Gastroesophageal sphincter (tissue), 4 donors: ENCODE measurements around the gene SNCA. TPM values are rescaled to one million over a fixed set of nuclear protein-coding genes. Genes with fewer than 3 reads are reported as not detected.

Experiments used
- ATAC-seq: fragments of 150-250 bp; one replicate; pipeline ENCODE4 v1.9.1; 2016; ENCODE audit warnings: mild to moderate bottlenecking, moderate library complexity
- H3K27ac ChIP-seq, 4 donors: fragments of 200-600 bp; sonication (generic) in 3 of 4; 1 replicate in 3 of 4; 2 replicates in 1 of 4; pipeline ENCODE4 v1.5.1; 2016 to 2019
- H3K27me3 ChIP-seq: fragments of 200-600 bp; sonication (generic); one replicate; pipeline ENCODE4 v1.5.1; 2019
- H3K36me3 ChIP-seq, 2 donors: fragments of 200-600 bp; sonication (generic); one replicate each; pipeline ENCODE4 v1.5.1; 2019; ENCODE audit warnings: control low read depth in 1 of 2
- H3K4me1 ChIP-seq, 3 donors: fragments of 200-600 bp; sonication (generic); 1 replicate in 2 of 3; 2 replicates in 1 of 3; pipeline ENCODE4 v1.5.1; 2016 to 2019; ENCODE audit warnings: control low read depth in 2 of 3
- H3K4me3 ChIP-seq, 2 donors: fragments of 200-600 bp; sonication (generic); one replicate each; pipeline ENCODE4 v1.5.1; 2019; ENCODE audit warnings: mild to moderate bottlenecking in 1 of 2, moderate library complexity in 1 of 2
- H3K9me3 ChIP-seq, 3 donors: fragments of 200-600 bp; sonication (generic); one replicate each; pipeline ENCODE4 v1.5.1; 2017 to 2019; ENCODE audit warnings: control low read depth in 2 of 3
- CTCF ChIP-seq, 4 experiments: fragments of 200-600 bp in 2 of 4; fragments of 450-650 bp in 2 of 4; sonication (generic) in 1 of 4; IDR thresholded peaks; one replicate each; pipeline ENCODE4 v1.5.1; 2017 to 2019; ENCODE audit warnings: antibody characterized with exemption in 4 of 4, mild to moderate bottlenecking in 2 of 4, moderate library complexity in 2 of 4
- EP300 ChIP-seq: sonication (generic); formaldehyde crosslinking; IDR thresholded peaks from one replicate; pipeline ENCODE4 v1.6.1; 2017; ENCODE audit warnings: antibody characterized with exemption, mild to moderate bottlenecking
- POLR2A ChIP-seq, 2 donors: fragments of 450-650 bp; IDR thresholded peaks; one replicate each; pipeline ENCODE4 v1.6.1; 2017; ENCODE audit warnings: antibody characterized with exemption in 2 of 2, mild to moderate bottlenecking in 2 of 2, moderate library complexity in 1 of 2
- POLR2AphosphoS5 ChIP-seq: sonication (generic); formaldehyde crosslinking; IDR thresholded peaks from one replicate; pipeline ENCODE4 v1.6.1; 2017; ENCODE audit warnings: antibody characterized with exemption
- WGBS, 2 donors: methylation state at CpG; one replicate each; pipeline ENCODE4 v1.1.5; 2018; ENCODE audit warnings: low coverage in 1 of 2; 5-methylcytosine and 5-hydroxymethylcytosine counted together
- total RNA-seq, 4 donors: library from RNA; depleted of rRNA; stranded (reverse); fragments of >200 nt; gene quantifications; one replicate each; pipeline ENCODE4 v1.1.0, GENCODE V29; 2016

Gene SNCA
- total RNA-seq, 4 donors from 2014 or later = 5.0 to 24.4 (median 13.9) TPM

- Histone ChIP-seq H3K27ac (no peak overlapping the region), H3K4me1 (no peaks in the 10 kb centered on the region), H3K9me3 (no peaks in the 10 kb centered on the region), H3K27me3 (no peaks in the 10 kb centered on the region), H3K4me3 (no peak overlapping the region), H3K36me3 (no peaks in the 10 kb centered on the region)
- TF ChIP-seq POLR2A (IDR thresholded peaks at IDR 0.05) (no peak), CTCF (IDR thresholded peaks at IDR 0.05) (no peak), POLR2AphosphoS5 (no peak), EP300 (no peak)
- WGBS, 2 donors = 75 to 78% methylated on average over 7 of the region's 7 CpGs
- no peak for ATAC-seq
Measured at GRCh38 chr4:89719536-89720090, 117.3 kb downstream of the SNCA start.

DNA sequence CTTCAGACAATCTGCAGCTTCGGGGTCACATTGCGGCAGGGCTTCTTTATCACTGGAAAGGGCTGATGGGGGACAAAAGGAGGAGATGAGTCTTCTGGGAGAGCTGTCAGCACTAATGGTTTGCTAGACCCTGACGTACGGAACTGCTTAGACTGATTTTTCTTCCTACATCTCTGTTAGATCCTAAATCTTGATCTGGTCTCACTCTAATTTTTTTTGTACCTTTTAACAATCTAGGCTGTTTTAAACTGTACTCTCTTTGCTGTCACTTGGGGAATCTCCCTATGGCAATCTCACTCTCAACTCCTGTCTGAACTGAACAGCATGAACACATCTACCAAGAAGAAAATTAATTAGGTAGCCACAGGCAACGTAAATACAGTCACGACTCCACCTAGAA, 120.1 kb downstream of the SNCA start:
- ATAC-seq = no peak
- TF ChIP-seq EP300 (no peak), POLR2AphosphoS5 (no peak), POLR2A (IDR thresholded peaks at IDR 0.05) (no peak), CTCF (IDR thresholded peaks at IDR 0.05) (no peak)
- no peak overlapping the region for H3K27ac ChIP-seq

DNA sequence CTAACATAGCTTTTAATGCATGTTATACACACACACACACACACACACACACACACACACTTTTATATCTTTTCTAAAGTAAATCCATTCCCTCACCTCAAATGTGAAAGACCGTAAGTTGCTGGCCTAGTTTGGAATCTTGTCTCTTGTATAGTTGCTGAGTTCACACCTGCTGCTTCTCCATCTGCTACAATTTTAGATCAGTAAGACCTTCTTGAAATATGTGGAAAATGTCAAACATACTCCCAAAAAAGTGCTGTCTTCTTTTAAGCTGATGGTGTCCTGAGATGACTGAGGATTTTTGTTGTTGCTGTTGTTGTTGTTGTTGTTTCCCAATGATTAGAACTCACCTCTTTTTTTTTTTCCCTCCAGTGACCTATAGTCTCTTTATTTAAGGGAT, 121.3 kb downstream of the SNCA start:
- no peak overlapping the region for H3K27ac ChIP-seq
- WGBS, 2 donors = 100% methylated on average over 1 of the region's 1 CpG
- ATAC-seq = no peak
- H3K9me3 ChIP-seq = no peaks in the 10 kb centered on the region
- TF ChIP-seq EP300 = no peak
- no peak for TF ChIP-seq POLR2A (IDR thresholded peaks at IDR 0.05)
- TF ChIP-seq POLR2AphosphoS5 = no peak
- TF ChIP-seq CTCF (IDR thresholded peaks at IDR 0.05) = no peak
- no peak overlapping the region for H3K4me3 ChIP-seq
- H3K27me3 ChIP-seq = no peaks in the 10 kb centered on the region
- H3K4me1 ChIP-seq = no peaks in the 10 kb centered on the region
- no peaks in the 10 kb centered on the region for H3K36me3 ChIP-seq

More for the DNA sequence above, 120.1 kb downstream of the SNCA start:
- Histone ChIP-seq H3K9me3 (no peaks in the 10 kb centered on the region), H3K36me3 (no peaks in the 10 kb centered on the region), H3K27me3 (no peaks in the 10 kb centered on the region), H3K4me3 (no peak overlapping the region), H3K4me1 (no peaks in the 10 kb centered on the region)
- 73 to 80% methylated on average over 6 of the region's 6 CpGs for WGBS, 2 donors

GRCh38 chr4:89712827-89713226, 124.1 kb downstream of the SNCA start:
- no peaks in the 10 kb centered on the region for H3K36me3 ChIP-seq
- no peaks in the 10 kb centered on the region for H3K4me1 ChIP-seq
- no peaks in the 10 kb centered on the region for H3K9me3 ChIP-seq
- 95% methylated on average over 4 of the region's 4 CpGs for WGBS, 2 donors
- H3K27me3 ChIP-seq = no peaks in the 10 kb centered on the region
- no peak overlapping the region for H3K4me3 ChIP-seq
- ATAC-seq = no peak
- no peak overlapping the region for H3K27ac ChIP-seq
- TF ChIP-seq POLR2A (IDR thresholded peaks at IDR 0.05) (no peak), EP300 (no peak), POLR2AphosphoS5 (no peak), CTCF (IDR thresholded peaks at IDR 0.05) (no peak)

DNA sequence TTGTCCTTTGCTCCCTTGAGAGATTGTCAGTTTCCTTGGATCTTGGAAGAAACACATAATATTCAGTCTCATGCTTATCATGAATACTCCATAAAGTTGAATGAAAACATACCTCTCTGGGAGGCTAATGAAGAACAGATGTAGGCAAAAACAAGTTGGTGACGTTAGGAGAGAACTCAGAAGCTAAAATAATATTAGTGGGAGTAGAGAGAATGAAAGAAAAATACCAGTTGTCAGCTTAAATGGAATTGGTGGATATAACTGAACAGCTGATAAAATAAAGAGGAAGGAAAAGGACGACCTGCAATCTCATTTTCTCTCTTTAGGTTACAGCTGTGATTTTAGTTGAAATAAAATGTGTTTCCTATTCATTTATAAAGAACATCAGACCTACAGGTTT, 124.8 kb downstream of the SNCA start:
- WGBS, 2 donors = 7 to 15% methylated on average over 2 of the region's 2 CpGs
- Histone ChIP-seq H3K27me3 (no peaks in the 10 kb centered on the region), H3K27ac (no peak overlapping the region), H3K9me3 (no peaks in the 10 kb centered on the region), H3K4me3 (no peak overlapping the region), H3K4me1 (no peaks in the 10 kb centered on the region), H3K36me3 (no peaks in the 10 kb centered on the region)
- TF ChIP-seq CTCF (IDR thresholded peaks at IDR 0.05) (no peak), POLR2AphosphoS5 (no peak), EP300 (no peak), POLR2A (IDR thresholded peaks at IDR 0.05) (no peak)
- no peak for ATAC-seq
